ENCODE data around the gene ARHGAP10.

ARHGAP10 gene

GRCh38 chr4:147731580-147732517, at the start of gene ARHGAP10:
Gene ARHGAP10 (plus strand): TSS chr4:147732088. CDS start chr4:147732302, 214 bp downstream.
- in situ Hi-C loops (cut with MboI; ENCODE audit: low sequenced_read_pairs) = no loop called here

- in situ Hi-C loops (cut with MboI; ENCODE audit: low sequenced_read_pairs) = no loop called here
Observed at GRCh38 chr4:147682755-147683154, 49.1 kb upstream of the ARHGAP10 start.

GRCh38 chr4:147683188-147683591, 48.7 kb upstream of the ARHGAP10 start:
- in situ Hi-C loops (cut with MboI; ENCODE audit: low sequenced_read_pairs) = no loop called here

GRCh38 chr4:147683717-147684700, 47.9 kb upstream of the ARHGAP10 start, which contains the start of gene PRMT9:
Gene PRMT9 (minus strand): TSS chr4:147684163. CDS start chr4:147683987, 176 bp downstream.
- in situ Hi-C loops (cut with MboI; ENCODE audit: low sequenced_read_pairs) = no loop called here

- in situ Hi-C loops (cut with MboI; ENCODE audit: low sequenced_read_pairs) = no loop called here
Observed at GRCh38 chr4:147689067-147689466, 42.8 kb upstream of the ARHGAP10 start.

- in situ Hi-C loops (cut with MboI; ENCODE audit: low sequenced_read_pairs) = no loop called here
Observed at GRCh38 chr4:147691820-147692219, 40.1 kb upstream of the ARHGAP10 start.

GRCh38 chr4:147693218-147693617, 38.7 kb upstream of the ARHGAP10 start:
- in situ Hi-C loops (cut with MboI; ENCODE audit: low sequenced_read_pairs) = no loop called here

- in situ Hi-C loops (cut with MboI; ENCODE audit: low sequenced_read_pairs) = no loop called here
Observed at GRCh38 chr4:147696866-147697265, 35.0 kb upstream of the ARHGAP10 start.

- in situ Hi-C loops (cut with MboI; ENCODE audit: low sequenced_read_pairs) = no loop called here
Observed at GRCh38 chr4:147704846-147705245, 27.0 kb upstream of the ARHGAP10 start.

GRCh38 chr4:147707892-147708672, 23.8 kb upstream of the ARHGAP10 start:
- in situ Hi-C loops (cut with MboI; ENCODE audit: low sequenced_read_pairs) = no loop called here

GRCh38 chr4:147709999-147710398, 21.9 kb upstream of the ARHGAP10 start:
- in situ Hi-C loops (cut with MboI; ENCODE audit: low sequenced_read_pairs) = no loop called here

GRCh38 chr4:147714575-147715401, 17.1 kb upstream of the ARHGAP10 start:
- in situ Hi-C loops (cut with MboI; ENCODE audit: low sequenced_read_pairs) = no loop called here

GRCh38 chr4:147717878-147718277, 14.0 kb upstream of the ARHGAP10 start:
- in situ Hi-C loops (cut with MboI; ENCODE audit: low sequenced_read_pairs) = no loop called here

- in situ Hi-C loops (cut with MboI; ENCODE audit: low sequenced_read_pairs) = no loop called here
Observed at GRCh38 chr4:147723326-147723725, 8.6 kb upstream of the ARHGAP10 start.

- in situ Hi-C loops (cut with MboI; ENCODE audit: low sequenced_read_pairs) = no loop called here
Observed at GRCh38 chr4:147724468-147725201, 7.3 kb upstream of the ARHGAP10 start.

GRCh38 chr4:147725673-147726072, 6.2 kb upstream of the ARHGAP10 start:
- in situ Hi-C loops (cut with MboI; ENCODE audit: low sequenced_read_pairs) = no loop called here

- in situ Hi-C loops (cut with MboI; ENCODE audit: low sequenced_read_pairs) = no loop called here
Observed at GRCh38 chr4:147727476-147728028, 4.3 kb upstream of the ARHGAP10 start.

- in situ Hi-C loops (cut with MboI; ENCODE audit: low sequenced_read_pairs) = no loop called here
Observed at GRCh38 chr4:147730333-147730732, 1.6 kb upstream of the ARHGAP10 start.

Data from HL-60/S4 (cell line).